HG03575 (cell line): ENCODE measurements around the gene BTG2.

Experiments used
- ATAC-seq: cut with Tn5 transposase; IDR thresholded peaks from one replicate; pipeline ENCODE4 v1.9.1; 2021; ENCODE audit not compliant: unreplicated experiment, insufficient number of reproducible peaks, low FRiP score; ENCODE audit errors: extremely low read depth

Gene BTG2

DNA sequence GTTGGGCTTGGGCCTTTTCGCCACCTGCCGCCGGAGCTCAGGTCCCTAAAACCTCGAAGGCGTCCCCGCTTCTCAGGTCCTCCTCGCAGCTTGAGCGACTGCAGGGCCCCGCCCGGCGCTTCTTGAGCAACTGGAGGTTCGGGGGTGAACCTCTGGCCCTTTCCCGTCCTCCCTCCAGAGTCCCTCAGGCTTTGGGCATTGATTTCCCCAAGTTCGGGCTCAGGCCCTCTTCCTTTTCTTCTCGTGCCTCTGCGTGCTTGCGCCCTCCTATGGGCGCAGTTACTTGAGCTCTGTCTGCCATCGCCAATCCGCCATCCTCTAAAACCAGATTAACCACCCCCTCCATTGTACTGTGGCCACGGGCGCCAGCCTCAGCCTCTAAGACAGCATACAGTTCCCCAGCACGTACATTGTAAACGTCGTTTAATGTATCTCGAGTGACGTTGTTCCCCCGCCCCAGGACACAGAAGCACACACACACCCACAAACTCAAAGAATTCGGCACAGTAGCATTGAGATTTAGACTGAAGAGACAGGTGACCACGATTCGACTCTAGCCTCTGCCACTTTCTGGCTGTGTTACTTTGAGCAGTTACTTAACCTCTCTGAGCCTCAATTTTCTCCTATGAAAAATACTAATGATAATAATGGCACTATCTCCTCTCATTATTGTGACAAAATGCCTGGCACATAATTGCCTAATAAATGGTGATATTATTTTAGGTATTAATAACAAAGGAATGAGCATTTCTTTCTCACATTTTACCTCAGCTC is 22.6 kb downstream of the BTG2 start:
- ATAC-seq: no peak

DNA sequence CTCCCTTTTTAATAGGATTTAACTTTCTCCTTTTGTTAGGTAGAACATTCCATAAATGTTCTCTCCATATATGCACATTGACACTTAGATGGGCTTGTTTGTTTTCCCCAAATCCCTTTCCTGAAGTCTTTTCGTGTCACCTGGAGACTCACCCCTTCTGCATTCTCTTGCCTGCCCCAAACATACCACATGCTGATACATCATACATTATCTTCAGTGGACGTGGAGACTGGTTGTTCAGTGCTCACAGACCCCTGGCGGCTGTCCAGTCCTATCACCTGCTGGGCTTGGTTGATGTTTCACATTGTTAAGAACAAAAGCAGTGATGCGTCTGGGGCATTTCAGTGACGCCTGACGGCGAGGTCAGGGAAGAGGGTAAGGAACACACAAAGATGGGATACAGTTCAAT is 23.4 kb downstream of the BTG2 start:
- ATAC-seq: no peak

DNA sequence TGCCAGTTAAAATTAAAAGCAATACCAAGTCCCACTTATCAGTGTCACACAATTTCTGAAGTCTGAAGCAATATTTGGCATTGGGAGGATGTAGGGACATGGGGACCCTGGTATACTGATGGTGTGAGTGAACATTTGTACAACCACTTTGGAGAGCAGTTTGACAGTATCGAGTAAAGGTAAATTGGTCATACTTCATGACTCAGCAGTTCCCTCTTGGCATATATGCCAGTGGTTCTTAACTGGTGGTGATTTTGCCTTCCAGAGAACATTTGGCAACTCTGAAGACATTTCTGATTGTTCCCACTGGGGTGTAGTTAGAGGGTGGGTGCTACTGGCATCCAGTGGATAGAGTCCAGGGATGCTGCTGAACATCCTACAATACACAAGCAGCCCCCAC is 25.9 kb downstream of the BTG2 start:
- no peak for ATAC-seq

DNA sequence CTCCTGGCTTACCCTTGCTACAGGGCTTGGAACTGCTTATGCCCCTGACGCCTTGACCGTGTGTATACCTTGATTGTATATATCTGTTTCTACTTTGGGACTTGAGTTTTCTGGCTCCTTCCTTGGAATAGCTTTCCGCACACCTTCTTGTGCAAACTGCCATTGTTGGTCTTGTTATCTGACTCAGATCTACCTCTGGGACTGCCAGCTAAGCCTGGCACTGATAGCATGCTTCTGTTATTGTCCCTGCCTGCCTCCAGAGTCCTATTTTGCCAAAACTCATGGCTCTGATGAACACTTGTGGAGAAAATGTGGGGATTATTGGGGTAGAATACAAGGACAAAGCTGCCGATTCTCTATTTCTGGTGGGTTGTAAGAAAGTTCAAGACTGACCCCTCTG is 30.2 kb downstream of the BTG2 start:
- ATAC-seq: no peak

DNA sequence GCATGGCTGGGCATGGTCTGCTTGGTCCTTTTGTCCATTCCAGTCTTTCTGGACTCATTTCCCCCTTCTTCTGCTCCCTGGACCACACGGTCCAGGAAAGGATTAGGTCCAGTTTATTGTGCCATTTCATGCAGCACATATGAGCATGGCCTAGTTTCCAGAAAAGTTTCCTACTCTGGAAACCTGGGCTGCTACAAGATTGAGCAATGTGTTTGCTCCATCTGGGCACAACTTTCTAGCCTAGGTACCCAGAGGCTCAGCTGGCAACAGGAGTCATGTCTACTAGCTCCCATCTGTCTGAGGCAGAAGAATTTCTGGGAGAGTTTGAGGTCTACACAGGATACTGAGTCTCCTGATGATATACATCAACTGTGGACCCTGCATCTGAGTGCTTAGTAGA is 30.8 kb downstream of the BTG2 start:
- ATAC-seq: no peak

DNA sequence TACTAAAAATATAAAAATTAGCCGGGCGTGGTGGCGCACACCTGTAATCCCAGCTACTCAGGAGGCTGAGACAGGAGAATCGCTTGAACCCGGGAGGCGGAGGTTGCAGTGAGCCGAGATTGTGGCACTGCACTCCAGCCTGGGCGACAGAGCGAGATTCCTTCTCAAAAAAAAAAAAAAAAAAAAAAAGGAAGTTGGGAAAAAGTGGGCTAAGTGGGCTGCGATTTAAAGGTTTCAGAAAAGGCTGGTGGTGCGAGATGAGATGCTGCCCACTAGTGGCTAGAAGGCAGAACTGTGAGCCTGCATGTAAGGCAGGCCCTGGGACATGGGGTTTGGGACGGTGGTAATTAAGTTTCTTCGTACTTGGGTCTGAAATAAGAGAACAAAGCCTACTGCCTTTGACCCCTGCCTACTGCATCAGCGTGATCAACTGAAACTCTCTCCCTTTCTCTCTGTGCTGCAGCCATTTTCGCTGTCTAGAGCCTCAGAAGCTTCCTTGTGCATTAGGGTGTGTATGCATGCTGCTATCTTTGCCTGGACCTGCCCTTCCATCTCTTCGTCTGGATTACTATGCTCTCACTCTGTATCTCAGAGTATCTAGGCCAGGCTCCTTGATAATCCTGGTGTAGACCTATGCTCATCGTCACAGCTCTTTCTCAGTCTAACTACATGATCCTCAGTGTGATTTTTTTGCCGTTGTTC is 33.2 kb downstream of the BTG2 start:
- no peak for ATAC-seq

DNA sequence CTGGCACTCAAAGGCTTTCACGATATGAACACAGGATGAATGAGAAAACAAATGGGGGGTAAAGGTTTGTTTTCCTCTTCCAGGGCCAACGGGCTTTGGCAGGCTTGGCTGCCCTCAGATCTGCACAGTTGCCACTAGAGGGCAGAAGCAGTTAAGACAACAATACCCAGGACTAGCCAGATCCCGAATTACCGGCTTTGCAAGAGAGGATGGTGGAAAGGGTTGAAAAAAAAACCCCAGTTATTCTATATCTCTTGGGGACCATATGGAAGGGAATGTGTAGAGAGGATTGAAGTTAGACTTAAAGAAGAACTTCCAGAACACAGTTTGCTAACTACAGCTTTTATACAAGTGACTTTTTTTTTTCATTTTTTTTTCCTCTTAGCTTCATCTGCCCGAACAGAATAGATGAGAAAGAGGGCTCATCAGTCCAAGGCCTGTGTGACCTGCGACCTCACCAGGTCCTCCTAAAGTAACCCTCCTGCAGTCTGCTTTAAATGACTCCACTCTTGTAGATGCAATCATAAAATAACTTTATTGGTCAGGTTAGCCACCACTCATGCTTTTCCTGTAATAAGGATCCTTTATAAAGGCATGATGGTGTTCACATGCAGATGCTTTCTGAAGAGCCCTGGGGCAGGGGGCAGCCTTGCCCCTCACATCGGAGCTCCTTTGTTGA is 34.9 kb downstream of the BTG2 start:
- no peak for ATAC-seq

DNA sequence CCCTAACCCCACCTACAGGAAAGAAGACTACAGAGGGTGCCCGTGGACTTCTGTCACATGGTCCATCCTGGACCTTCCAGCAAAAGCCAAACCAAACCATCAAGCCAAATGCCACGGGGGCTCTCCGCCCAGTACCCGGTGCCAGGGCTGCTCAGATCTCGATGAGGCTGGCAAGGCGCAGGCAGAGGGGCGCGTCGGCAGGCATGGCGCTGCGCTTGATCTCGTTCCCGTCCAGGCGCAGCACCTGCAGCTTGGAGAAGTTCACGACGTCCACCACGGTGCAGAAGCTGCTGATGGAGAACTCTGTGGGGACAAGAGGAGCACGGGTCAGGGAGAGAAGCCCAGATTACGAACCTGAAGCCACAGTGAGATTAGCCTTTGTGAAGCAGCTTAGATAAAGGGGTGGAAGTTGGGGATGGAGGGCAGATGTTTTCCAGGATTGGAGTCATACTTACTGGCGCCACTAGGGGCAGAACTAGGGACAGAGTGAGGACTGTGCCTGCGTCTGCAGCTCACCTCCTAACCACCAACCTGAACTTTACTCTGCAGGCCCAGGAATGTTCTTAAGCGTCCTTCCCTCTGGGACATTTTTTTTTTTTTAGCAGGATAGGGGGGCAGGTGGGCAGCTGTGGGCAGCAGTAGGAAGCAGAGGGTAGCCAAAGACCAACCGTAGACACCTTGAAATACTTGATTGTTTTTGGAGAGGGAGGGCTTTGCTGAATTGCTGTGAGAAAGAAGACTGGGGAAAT is 37.0 kb downstream of the BTG2 start:
- ATAC-seq: no peak

DNA sequence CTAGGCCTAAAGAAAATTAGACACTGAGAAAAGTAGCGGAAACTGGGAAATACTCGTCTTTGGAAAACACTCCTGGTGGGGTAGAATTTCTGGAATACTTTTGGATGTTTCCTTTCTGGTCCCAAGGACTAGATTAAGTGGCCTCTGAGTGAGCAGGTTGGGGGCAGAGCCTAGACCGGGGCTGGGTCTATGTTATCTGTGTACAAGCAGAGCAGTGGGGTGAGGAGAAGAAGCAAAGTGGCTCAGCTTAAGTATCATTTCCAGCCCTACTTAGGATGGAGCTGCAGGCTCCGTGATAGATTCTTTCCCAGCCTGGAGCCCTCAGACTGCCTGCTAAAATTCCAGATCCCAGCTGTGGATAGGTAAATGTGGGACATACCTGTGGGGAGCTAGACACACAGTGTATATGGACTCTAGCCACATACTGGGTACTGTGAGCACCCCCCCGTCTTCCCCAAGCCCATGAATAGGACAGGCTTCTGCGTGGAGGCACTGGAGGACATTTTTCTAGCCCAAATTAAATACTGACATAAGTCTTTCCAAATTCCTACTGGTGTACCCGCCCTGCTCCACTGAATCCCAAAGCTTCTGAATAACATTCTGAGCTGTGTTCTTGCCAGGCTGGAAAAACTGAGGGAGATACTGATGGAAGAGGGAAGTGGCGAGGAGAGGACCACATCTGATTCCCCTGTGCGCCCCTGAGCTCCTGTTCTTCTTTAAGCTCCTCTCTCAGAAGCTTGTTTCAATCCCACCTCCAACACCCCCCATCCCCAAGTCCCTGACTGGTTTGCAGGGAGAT is 38.8 kb downstream of the BTG2 start:
- ATAC-seq: no peak

DNA sequence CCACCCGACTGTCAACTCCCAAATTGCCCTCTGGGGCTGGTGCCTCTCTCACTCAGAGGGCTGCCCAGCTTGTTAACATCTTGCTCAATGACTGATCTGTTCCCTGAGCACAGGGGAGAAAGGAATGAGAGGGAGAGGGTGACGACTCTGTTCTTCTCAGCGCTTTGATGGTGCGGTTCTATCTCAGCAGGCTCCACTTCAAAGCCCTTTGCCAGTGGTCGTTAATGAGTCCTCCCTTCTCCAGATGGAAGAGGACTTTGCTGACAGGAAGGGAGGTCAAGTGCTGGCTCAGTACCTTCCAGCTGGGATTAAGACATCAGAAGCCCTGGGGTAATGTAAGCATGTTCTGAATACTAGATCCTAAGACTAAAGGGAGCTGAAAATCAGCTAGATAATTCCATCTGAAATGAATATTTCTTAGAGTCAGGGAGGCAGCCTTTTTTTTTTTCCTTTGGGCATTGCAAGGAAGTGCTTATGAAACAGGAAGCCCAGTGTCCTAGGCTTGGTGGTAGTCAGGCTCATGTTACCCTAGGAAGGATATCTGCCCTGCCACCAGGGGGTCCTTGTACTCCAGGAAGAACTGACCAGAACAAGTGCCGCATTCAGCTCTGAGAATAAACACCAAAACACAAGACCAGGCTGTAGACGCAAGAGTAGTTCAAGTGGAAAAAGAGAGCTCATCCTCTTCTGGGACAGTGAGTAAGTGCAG is 40.9 kb downstream of the BTG2 start:
- ATAC-seq: no peak

DNA sequence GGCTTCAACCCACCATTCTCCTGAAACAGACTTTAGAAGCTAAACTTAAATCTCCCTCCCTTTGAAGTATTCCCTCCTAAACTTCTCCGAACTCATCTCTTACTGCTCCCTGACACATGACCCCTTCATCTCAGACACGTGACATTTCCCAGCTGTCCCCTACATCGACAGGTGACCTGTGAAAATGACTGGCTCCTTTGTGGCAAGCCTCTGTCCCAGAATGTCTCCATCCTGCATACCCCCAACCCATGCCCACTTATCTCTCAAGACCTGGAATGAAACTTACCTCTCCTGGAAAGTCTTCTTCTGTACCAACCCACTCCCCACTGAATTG is 41.4 kb downstream of the BTG2 start:
- no peak for ATAC-seq

DNA sequence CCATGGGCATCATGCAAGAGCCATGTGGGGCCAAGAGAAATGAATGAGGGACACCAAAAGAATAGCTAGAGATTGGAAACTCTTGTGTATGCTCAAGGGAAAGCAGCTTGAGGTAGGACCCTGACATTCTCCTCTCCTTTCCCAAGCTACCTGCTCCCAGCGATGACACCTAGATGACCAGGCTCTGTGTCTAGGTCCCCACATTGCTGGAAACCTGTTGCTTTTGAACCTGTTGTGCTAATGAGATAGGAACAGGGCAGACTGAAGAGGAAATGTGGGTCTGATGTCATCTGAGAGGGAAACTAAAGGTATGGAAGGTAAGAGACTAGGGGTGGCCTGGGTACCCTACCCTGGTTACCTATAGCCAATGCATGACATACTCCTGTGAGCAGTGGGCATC is 43.8 kb downstream of the BTG2 start:
- no peak for ATAC-seq

DNA sequence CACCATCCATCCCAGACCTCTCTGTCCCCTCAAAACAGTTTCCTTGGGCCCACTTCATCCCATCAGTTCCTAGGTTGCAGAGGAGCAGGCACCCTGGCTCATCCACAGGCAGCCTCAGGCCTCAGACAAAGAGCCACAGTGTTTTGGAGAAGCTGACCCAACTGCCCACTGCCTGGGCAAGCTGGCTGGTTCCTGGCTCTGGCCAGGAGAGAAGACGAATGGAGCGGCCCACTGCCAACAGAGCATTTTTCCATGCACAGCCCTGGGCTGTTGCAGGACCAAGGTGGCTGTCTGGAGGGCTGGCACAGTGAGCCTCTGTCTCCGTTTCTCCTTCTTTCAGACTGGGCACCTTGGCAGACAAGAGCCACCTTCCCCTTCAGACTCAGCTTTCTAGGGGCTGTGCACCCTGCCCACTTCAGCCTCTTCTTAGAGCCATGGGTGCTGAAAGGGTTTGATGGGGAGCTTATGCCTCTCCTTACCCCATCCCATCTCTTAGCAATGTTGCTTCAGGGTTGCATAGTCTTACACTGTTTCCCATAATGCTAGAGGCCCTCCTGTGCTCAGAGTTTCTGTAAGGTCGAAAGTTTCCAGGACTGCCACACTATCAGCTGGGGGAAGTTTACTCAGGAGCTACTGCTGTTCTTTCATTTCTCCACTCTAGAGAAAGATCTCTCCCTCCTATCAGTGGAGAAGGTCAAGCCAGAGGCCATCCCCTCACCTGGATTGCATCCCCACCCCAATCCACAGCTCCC is 44.6 kb downstream of the BTG2 start:
- ATAC-seq: no peak

DNA sequence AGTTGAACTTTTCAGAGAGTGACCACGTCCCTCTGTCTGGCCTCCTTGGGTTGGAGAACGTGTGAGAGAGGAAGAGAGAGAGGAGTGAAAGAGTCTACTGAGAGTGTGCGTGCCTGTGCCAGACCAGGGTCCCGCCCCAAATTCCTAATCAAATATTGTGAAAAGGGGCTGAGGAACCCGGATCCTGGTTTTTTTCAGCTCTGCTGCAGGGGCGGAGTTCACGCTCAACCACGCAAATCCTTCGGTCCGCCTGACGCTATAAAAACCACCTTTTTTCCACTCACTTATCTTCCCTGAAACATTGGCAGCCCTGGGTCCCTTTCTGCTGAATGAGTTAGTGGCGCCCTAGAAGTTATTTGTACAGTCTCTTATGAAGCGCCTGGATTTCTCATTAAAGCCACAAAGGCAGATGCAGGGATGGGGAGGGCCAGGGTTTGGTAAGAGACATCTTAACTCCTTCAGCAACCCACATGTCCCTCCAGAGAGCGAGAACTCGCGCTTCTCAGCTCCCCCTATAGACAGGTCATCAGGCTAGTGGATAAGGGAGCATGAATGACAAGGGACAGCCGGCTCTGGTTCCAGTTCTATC is 45.8 kb downstream of the BTG2 start, which contains the start of gene FMOD:
Gene FMOD, minus strand, starts transcription at position 86 of the 589 bp plus-strand sequence. CDS start 2,852 bp downstream, outside the sequence.
- ATAC-seq: no peak

DNA sequence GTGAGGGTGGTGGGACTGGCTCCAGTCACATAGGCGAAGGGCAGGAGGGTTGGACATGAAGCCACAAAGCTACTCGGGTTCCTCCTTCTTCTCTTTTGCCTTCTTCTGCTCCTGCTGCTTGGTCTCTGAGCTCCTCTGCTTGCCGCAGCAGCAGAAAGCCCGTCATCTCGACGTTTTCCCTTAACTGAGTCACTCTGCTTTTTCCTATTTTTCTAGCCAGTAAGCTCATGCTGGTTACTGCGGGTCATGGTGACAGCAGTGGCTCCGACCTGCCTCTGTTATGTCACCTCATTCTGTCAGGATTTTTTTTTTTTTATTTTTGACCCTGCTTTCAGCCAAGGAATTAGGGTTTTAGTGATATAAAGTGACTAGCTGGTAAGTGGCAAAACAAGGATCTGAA is 48.2 kb downstream of the BTG2 start:
- no peak for ATAC-seq

DNA sequence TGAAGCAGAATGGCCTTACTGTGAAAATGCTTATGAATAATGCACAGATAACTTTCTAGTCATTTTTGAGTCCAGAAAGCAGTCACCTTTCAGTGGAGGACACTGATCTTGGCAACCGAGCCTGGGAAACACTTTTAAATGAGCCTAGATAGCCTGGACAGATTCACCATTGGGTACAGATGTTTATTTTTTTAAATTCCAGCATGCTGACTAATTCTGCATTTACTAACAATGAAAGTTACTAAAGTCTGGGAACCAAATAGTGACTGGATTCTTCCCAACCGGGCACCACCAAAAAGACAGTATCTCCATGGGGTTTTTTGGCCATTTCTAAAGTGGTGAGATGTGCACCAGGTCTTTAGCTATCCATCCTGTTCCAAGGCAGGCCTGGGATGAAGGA is 48.9 kb downstream of the BTG2 start:
- ATAC-seq: no peak

DNA sequence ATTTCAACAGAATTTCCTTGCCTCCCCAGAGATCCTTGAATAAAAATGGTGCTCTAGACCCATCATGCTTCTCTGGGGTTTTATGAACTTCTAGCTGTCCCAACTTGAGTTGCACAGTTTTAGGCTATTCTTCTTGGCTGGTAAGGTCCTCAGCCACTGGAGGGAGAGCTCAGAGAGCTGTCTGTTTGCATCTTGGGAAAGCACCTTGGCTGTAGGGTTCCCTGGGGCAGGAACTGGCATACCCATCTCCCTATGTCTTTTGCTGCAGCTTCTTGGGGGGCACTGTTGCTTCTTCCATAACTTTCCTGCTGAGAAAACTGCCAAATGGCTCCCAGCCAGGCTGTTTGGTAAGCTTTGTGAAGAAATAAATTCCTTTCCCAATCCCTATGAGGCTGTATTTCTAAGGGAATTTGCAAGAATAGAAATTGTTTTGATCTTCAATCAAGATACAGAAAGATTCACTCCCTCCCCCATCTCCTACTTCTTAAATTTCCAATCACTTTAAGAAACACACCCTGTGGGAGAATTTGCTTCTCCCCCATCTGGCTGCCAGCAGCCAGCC is 53.8 kb downstream of the BTG2 start:
- ATAC-seq: no peak
